Activated CD4-positive, alpha-beta T cell treated with anti-CD3 and anti-CD28 coated beads for 36 hours (primary cell): ENCODE data around the gene TRABD2B. TPM values are rescaled to one million over a fixed set of nuclear protein-coding genes. Genes with fewer than 3 reads are reported as not detected.

ENCODE experiments used
- ATAC-seq: fragments of 200-7000 bp; cut with Tn5 transposase; one replicate; pipeline ENCODE4 v1.10.0; 2021; ENCODE audit warnings: mild to moderate bottlenecking, moderate library complexity
- CTCF ChIA-PET: fragments of 350-600 bp; sonication (Branson Sonifier 250); formaldehyde crosslinking; loops from one replicate; lab custom pipeline; 2021; ENCODE audit warnings: antibody characterized with exemption; lab: Charles Lee
- POLR2A ChIA-PET: fragments of 350-600 bp; sonication (Branson Sonifier 250); formaldehyde crosslinking; loops from one replicate; lab custom pipeline; 2021; ENCODE audit warnings: antibody characterized with exemption, inconsistent platforms; lab: Charles Lee
- DNase-seq: peaks from one replicate; pipeline ENCODE4 v3.0.0-alpha.2; 2020
- H3K27ac Mint-ChIP-seq: one replicate; pipeline ENCODE4 v1.8.0; 2021; ENCODE audit warnings: mixed read lengths
- H3K27me3 Mint-ChIP-seq: one replicate; pipeline ENCODE4 v1.8.0; 2021; ENCODE audit warnings: mixed read lengths
- H3K36me3 Mint-ChIP-seq: one replicate; pipeline ENCODE4 v1.8.0; 2021; ENCODE audit warnings: low read depth, mixed read lengths
- H3K4me1 Mint-ChIP-seq: one replicate; pipeline ENCODE4 v1.8.0; 2021; ENCODE audit warnings: mixed read lengths
- H3K4me3 Mint-ChIP-seq: one replicate; pipeline ENCODE4 v1.8.0; 2021; ENCODE audit warnings: mild to moderate bottlenecking, moderate library complexity, mixed read lengths
- H3K9me3 Mint-ChIP-seq: one replicate; pipeline ENCODE4 v1.8.0; 2021; ENCODE audit warnings: low read depth, mixed read lengths
- intact Hi-C, 2 experiments: fragments of 100-400 bp; cut with DNase I in 1 of 2; cut with micrococcal nuclease in 1 of 2; formaldehyde crosslinking; loops; one replicate each; pipeline versions ENCODE4 v1.14.2 to v1.15.1; 2022 to 2024; cut with DNase I, micrococcal nuclease
- total RNA-seq, 2 experiments: library from RNA; stranded (reverse); gene quantifications; one replicate each; pipeline ENCODE4 v1.2.3, GENCODE V29; 2021

Gene TRABD2B
- total RNA-seq, 2 experiments from 2014 or later = not detected

DNA sequence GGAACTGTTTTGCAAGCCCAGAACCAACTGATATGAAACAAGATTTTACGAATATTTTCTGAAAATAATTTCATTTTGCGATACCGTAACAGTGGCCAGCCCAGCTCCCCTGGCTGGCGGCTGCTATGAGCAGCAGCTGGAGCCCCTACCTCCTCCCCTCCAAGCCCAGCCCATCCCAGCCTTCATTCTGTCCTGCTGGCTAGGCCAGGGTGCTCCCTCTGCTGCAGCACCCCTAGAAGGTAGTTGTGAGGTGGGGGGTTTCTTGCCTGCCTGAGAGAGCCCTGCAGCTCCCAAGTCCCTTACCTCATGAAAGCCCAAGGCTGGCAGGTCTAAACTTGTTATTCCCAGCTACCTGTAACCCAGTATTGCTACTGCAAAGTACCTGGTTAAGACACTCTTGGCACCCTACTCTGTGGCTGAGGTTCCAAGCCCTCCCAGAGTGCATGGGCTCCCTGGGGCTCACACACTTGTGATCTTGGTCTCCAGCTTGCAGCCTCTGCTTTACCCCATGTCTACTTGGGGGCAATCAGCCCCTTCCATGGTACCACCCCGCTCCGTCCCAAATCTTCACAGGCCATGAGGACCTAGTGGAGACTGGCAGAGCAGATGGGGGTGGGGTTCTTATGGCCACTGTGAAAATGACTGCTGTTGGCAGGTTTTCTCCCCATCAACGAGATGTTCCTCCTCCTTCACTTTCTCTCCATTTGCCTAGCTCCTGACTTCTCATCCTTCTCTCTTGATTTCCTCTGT, 239.8 kb downstream of the TRABD2B start:
- Mint-ChIP-seq H3K9me3 (no peaks in the 10 kb centered on the region), H3K36me3 (no peaks in the 10 kb centered on the region), H3K27me3 (peaks cover 17% of the 10 kb centered on the region), H3K4me3 (no peak overlapping the region), H3K4me1 (no peaks in the 10 kb centered on the region), H3K27ac (no peak overlapping the region)
- ATAC-seq (no peak), DNase-seq (no peak)
- intact Hi-C loops = no loop called here
- ChIA-PET CTCF (interaction anchor here (0.7 kb wide), 2 partner anchors 33 to 506 kb away, joined by 3 to 4 read pairs; no protein-coding TSS in a partner anchor), POLR2A (no interaction called here)

DNA sequence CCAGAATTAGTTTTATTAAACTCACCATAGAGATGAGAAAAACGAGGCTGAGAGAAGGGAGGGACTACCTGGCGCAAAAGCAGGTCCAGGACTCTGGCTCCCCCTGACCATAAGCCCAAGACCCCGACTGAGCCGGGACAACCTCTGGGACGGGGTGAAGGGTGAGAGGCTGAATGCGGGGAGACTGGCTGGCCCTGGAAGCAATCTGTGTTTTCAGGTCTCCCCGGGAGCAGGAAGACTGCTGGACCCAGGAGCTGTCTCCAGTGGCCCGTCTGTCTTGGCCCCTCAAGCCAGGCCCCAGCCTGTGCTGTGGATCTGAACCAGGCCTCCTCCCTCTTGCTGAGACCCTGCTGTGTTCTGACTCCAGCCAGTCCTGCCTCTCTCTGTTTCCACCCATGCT, 240.8 kb downstream of the TRABD2B start:
- DNase-seq = no peak
- Mint-ChIP-seq H3K36me3 (no peaks in the 10 kb centered on the region), H3K27ac (no peak overlapping the region), H3K4me3 (no peak overlapping the region), H3K4me1 (no peaks in the 10 kb centered on the region), H3K27me3 (peaks cover 13% of the 10 kb centered on the region), H3K9me3 (no peaks in the 10 kb centered on the region)
- CTCF ChIA-PET = interaction anchor here (1.1 to 2.0 kb wide), 2 partner anchors 18 to 319 kb away, joined by 3 to 10 read pairs; partner anchors contain the start of gene FOXD2
- ATAC-seq = no peak
- POLR2A ChIA-PET = no interaction called here
- intact Hi-C loops = no loop called here

- ChIA-PET POLR2A (no interaction called here), CTCF (interaction anchor here (0.6 to 2.0 kb wide), 5 partner anchors 18 to 322 kb away, joined by 3 to 10 read pairs (median 3); partner anchors contain the start of gene FOXD2)
- no peak for DNase-seq
- H3K36me3 Mint-ChIP-seq = no peaks in the 10 kb centered on the region
- no peak overlapping the region for H3K27ac Mint-ChIP-seq
- intact Hi-C loops = no loop called here
- H3K9me3 Mint-ChIP-seq = no peaks in the 10 kb centered on the region
- peaks cover 13% of the 10 kb centered on the region for H3K27me3 Mint-ChIP-seq
- no peak for ATAC-seq
- no peak overlapping the region for H3K4me3 Mint-ChIP-seq
- H3K4me1 Mint-ChIP-seq = no peaks in the 10 kb centered on the region
These were observed 241.2 kb downstream of the TRABD2B start for GRCh38 chr1:47756006-47756405.

DNA sequence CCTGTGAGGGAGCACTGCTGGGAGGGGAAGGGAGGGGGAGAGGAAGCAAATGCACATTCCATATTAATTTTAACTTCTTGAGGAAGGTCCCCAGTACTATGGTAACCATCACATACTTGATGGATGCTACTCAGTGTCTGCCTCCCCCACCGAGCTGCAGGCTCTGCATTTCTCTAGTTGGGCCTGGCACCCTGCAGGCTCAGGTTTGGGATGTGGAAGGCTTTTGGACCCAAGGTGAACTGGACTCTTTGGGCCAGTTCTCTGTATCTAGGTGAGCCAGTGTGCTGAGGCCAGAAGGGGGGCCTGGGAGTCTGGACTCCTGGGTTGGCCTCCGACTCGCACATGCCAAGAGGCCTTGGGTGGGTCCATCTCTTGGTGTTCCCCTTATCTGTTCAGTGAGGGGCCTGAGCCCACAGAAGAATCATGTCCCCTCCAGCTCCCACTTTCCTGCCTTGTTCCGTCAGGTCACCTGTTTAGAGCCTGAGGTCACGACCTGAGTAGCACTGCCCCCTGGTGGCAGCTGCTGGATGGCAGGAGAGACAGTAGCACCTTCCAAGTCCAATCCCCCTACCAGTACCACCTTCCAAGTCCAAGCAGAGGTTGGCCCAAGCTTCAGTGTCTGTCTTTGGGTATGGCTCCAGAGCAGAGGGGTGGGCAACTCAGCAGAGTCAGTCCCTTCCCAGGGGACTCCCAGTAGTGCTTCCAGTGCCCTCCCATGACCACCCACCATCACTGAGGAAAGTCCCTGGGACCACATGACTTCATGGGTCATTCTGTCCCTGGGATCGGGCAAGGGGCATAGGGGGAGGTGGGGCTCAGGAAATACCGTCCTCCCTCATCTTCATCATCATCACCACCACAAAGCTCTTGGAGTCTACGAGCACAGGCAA, 241.8 kb downstream of the TRABD2B start:
- H3K9me3 Mint-ChIP-seq = no peaks in the 10 kb centered on the region
- intact Hi-C loops = loop anchor here in 1 of 2 experiments (1.0 kb wide), 1 partner anchor 367 kb away; no protein-coding TSS in a partner anchor
- peaks cover 13% of the 10 kb centered on the region for H3K27me3 Mint-ChIP-seq
- no peak overlapping the region for H3K4me3 Mint-ChIP-seq
- no peak overlapping the region for H3K27ac Mint-ChIP-seq
- DNase-seq (peak; percentile 78), ATAC-seq (peak; percentile 66)
- H3K36me3 Mint-ChIP-seq = no peaks in the 10 kb centered on the region
- ChIA-PET CTCF (interaction anchor here (0.6 to 2.0 kb wide), 6 partner anchors 11 to 321 kb away, joined by 3 to 10 read pairs (median 3); partner anchors contain the start of gene FOXD2), POLR2A (no interaction called here)
- H3K4me1 Mint-ChIP-seq = no peaks in the 10 kb centered on the region

GRCh38 chr1:47754221-47754620, 243.0 kb downstream of the TRABD2B start:
- no peaks in the 10 kb centered on the region for H3K36me3 Mint-ChIP-seq
- no peak for ATAC-seq
- POLR2A ChIA-PET = no interaction called here
- H3K27me3 Mint-ChIP-seq = peaks cover 5% of the 10 kb centered on the region
- intact Hi-C loops = no loop called here
- DNase-seq = no peak
- H3K4me1 Mint-ChIP-seq = no peaks in the 10 kb centered on the region
- H3K4me3 Mint-ChIP-seq = no peak overlapping the region
- no peak overlapping the region for H3K27ac Mint-ChIP-seq
- CTCF ChIA-PET = interaction anchor here (0.5 to 1.2 kb wide), 5 partner anchors 10 to 318 kb away, joined by 3 to 4 read pairs (median 3); no protein-coding TSS in a partner anchor
- no peaks in the 10 kb centered on the region for H3K9me3 Mint-ChIP-seq

GRCh38 chr1:47753808-47754207, 243.4 kb downstream of the TRABD2B start:
- ChIA-PET CTCF (interaction anchor here (0.7 to 1.4 kb wide), 5 partner anchors 9 to 318 kb away, joined by 3 to 8 read pairs (median 3); no protein-coding TSS in a partner anchor), POLR2A (no interaction called here)
- no peak overlapping the region for H3K27ac Mint-ChIP-seq

GRCh38 chr1:47752559-47752958, 244.6 kb downstream of the TRABD2B start:
- Mint-ChIP-seq H3K27ac (no peak overlapping the region), H3K4me3 (no peak overlapping the region), H3K36me3 (no peaks in the 10 kb centered on the region), H3K9me3 (no peaks in the 10 kb centered on the region), H3K27me3 (peaks cover 4% of the 10 kb centered on the region), H3K4me1 (no peaks in the 10 kb centered on the region)
- ATAC-seq (no peak), DNase-seq (no peak)
- POLR2A ChIA-PET = no interaction called here
- CTCF ChIA-PET = interaction anchor here (1.4 kb wide), 1 partner anchor 14 kb away, joined by 8 read pairs; no protein-coding TSS in a partner anchor
- intact Hi-C loops = no loop called here

More at GRCh38 chr1:47753808-47754207, 243.4 kb downstream of the TRABD2B start:
- H3K27me3 Mint-ChIP-seq = peaks cover 4% of the 10 kb centered on the region
- no peaks in the 10 kb centered on the region for H3K4me1 Mint-ChIP-seq
- DNase-seq = no peak
- intact Hi-C loops = no loop called here
- H3K9me3 Mint-ChIP-seq = no peaks in the 10 kb centered on the region
- no peak for ATAC-seq
- no peak overlapping the region for H3K4me3 Mint-ChIP-seq
- no peaks in the 10 kb centered on the region for H3K36me3 Mint-ChIP-seq

GRCh38 chr1:47751996-47752451, 245.2 kb downstream of the TRABD2B start:
- no peaks in the 10 kb centered on the region for H3K9me3 Mint-ChIP-seq
- no peaks in the 10 kb centered on the region for H3K36me3 Mint-ChIP-seq
- ATAC-seq (no peak), DNase-seq (no peak)
- ChIA-PET POLR2A (no interaction called here), CTCF (no interaction called here)
- no peak overlapping the region for H3K27ac Mint-ChIP-seq
- intact Hi-C loops = no loop called here
- H3K27me3 Mint-ChIP-seq = peaks cover 4% of the 10 kb centered on the region
- no peak overlapping the region for H3K4me3 Mint-ChIP-seq
- H3K4me1 Mint-ChIP-seq = no peaks in the 10 kb centered on the region

DNA sequence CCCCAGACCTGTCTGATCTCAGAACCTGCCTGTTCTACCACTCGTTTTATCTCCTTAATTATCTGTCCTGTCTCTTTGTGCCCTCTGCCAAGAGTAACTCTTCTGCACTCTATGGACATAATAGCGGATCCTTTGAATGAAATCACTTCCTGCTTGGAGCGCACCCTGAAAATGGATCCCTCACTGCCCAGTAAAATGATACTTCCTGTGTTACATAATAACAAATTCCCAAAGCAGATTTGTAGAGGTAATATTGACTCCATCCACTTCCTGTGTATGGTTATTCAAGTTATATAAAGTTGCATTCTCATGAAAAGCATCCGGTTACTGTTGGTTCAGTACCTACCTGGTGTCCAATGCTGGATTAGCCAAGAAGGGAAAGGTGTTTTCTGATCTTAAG, 246.0 kb downstream of the TRABD2B start:
- Mint-ChIP-seq H3K36me3 (no peaks in the 10 kb centered on the region), H3K27ac (no peak overlapping the region), H3K4me3 (no peak overlapping the region), H3K27me3 (peaks cover 2% of the 10 kb centered on the region), H3K9me3 (no peaks in the 10 kb centered on the region), H3K4me1 (no peaks in the 10 kb centered on the region)
- intact Hi-C loops = no loop called here
- DNase-seq = no peak
- ChIA-PET POLR2A (no interaction called here), CTCF (no interaction called here)
- no peak for ATAC-seq

- Mint-ChIP-seq H3K9me3 (peaks cover 8% of the 10 kb centered on the region), H3K4me1 (no peaks in the 10 kb centered on the region), H3K4me3 (no peak overlapping the region), H3K36me3 (no peaks in the 10 kb centered on the region), H3K27me3 (peaks cover 9% of the 10 kb centered on the region), H3K27ac (no peak overlapping the region)
- intact Hi-C loops = no loop called here
- ATAC-seq = no peak
- ChIA-PET CTCF (interaction anchor here (1.0 kb wide), 1 partner anchor 20 kb away, joined by 3 read pairs; no protein-coding TSS in a partner anchor), POLR2A (no interaction called here)
- no peak for DNase-seq
These were observed 251.2 kb downstream of the TRABD2B start for GRCh38 chr1:47745715-47746609.
